Measurements from ENCODE around the gene NTRK2. TPM values are rescaled to one million over a fixed set of nuclear protein-coding genes. Genes with fewer than 3 reads are reported as not detected.

Gene NTRK2
- total and polyA plus RNA-seq, 4 donors, result 0.26 to 1.4 (median 0.56) TPM

DNA sequence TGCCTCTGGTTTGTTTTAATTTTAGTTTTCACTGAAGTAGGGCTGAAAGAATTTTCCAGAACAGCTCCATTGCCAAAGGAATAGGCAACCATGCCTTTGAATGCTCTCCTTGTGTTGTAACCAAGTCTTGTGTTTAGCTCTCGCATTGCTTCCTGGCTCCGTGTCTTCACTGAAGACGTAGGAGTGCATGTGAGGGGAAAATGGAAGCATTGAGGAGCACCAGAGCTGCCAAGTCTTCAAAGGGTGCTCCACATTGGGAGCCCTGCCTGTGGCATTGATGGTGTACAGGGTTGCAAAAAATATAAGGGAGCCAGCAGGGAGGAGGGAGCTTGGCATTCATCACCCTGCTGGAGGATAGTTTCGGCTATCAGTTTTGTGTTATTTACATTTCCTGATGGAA is 86.6 kb downstream of the NTRK2 start:
- Histone ChIP-seq H3K9ac (ENCODE audit: low read depth in 1 of 2, low read length in 2 of 2) (no peak overlapping the region), H3K4me3 (ENCODE audit: low read depth in 1 of 3, low read length in 3 of 3) (no peak overlapping the region), H3K4me1 (ENCODE audit: control insufficient read depth in 4 of 4, insufficient read depth in 4 of 4, low read length in 3 of 4) (no peaks in the 10 kb centered on the region), H3K27ac (ENCODE audit: low read depth in 1 of 2, low read length in 2 of 2) (no peak overlapping the region), H3K27me3 (ENCODE audit: control insufficient read depth in 4 of 4, insufficient read depth in 4 of 4, low read length in 3 of 4) (peaks cover 0 to 7% (median 0%) of the 10 kb centered on the region in 4 donors), H3K9me3 (ENCODE audit: control insufficient read depth in 4 of 4, low read length in 3 of 4) (no peaks in the 10 kb centered on the region), H3K36me3 (ENCODE audit: control insufficient read depth in 4 of 4, insufficient read depth in 3 of 4, low read depth in 1 of 4, low read length in 3 of 4) (no peaks in the 10 kb centered on the region)
- DNase-seq (ENCODE audit: low spot score), result no peak
- TF ChIP-seq REST (IDR thresholded peaks at IDR 0.05), result no peak
- TF ChIP-seq NR2F2 (IDR thresholded peaks at IDR 0.05), result no peak
- no peak for TF ChIP-seq EGR1 (IDR thresholded peaks at IDR 0.05; ENCODE audit: low read depth in 2 of 2)
- TF ChIP-seq ATF3 (IDR thresholded peaks at IDR 0.05), result no peak
- 78% methylated on average over 4 of the region's 4 CpGs for WGBS

GRCh38 chr9:84756731-84757130 is 87.2 kb downstream of the NTRK2 start:
- H3K4me1 ChIP-seq (ENCODE audit: control insufficient read depth in 4 of 4, insufficient read depth in 4 of 4, low read length in 3 of 4), result no peaks in the 10 kb centered on the region
- TF ChIP-seq NR2F2 (IDR thresholded peaks at IDR 0.05) (peak; percentile 50), TAF1 (conservative IDR thresholded peaks at IDR 0.05) (no peak)
- no peaks in the 10 kb centered on the region for H3K9me3 ChIP-seq (ENCODE audit: control insufficient read depth in 4 of 4, low read length in 3 of 4)
- H3K27ac ChIP-seq (ENCODE audit: low read depth in 1 of 2, low read length in 2 of 2), result no peak overlapping the region
- DNase-seq (ENCODE audit: low spot score), result no peak
- H3K4me3 ChIP-seq (ENCODE audit: low read depth in 1 of 3, low read length in 3 of 3), result no peak overlapping the region
- no peak overlapping the region for H3K9ac ChIP-seq (ENCODE audit: low read depth in 1 of 2, low read length in 2 of 2)
- peaks cover 0 to 7% (median 0%) of the 10 kb centered on the region in 4 donors for H3K27me3 ChIP-seq (ENCODE audit: control insufficient read depth in 4 of 4, insufficient read depth in 4 of 4, low read length in 3 of 4)
- 68% methylated on average over 1 of the region's 1 CpG for WGBS
- no peaks in the 10 kb centered on the region for H3K36me3 ChIP-seq (ENCODE audit: control insufficient read depth in 4 of 4, insufficient read depth in 3 of 4, low read depth in 1 of 4, low read length in 3 of 4)

- WGBS, result 73% methylated on average over 1 of the region's 1 CpG
- TF ChIP-seq, protein P1, sequence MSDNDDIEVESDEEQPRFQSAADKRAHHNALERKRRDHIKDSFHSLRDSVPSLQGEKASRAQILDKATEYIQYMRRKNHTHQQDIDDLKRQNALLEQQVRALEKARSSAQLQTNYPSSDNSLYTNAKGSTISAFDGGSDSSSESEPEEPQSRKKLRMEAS (IDR thresholded peaks at IDR 0.05), result no peak
- TF ChIP-seq SP1 (IDR thresholded peaks at IDR 0.05), result no peak
- Histone ChIP-seq H3K9ac (ENCODE audit: low read depth in 1 of 2, low read length in 2 of 2) (no peak overlapping the region), H3K36me3 (ENCODE audit: control insufficient read depth in 4 of 4, insufficient read depth in 3 of 4, low read depth in 1 of 4, low read length in 3 of 4) (no peaks in the 10 kb centered on the region), H3K4me3 (ENCODE audit: low read depth in 1 of 3, low read length in 3 of 3) (no peak overlapping the region), H3K27ac (ENCODE audit: low read depth in 1 of 2, low read length in 2 of 2) (no peak overlapping the region), H3K27me3 (ENCODE audit: control insufficient read depth in 4 of 4, insufficient read depth in 4 of 4, low read length in 3 of 4) (peaks cover 0 to 5% (median 0%) of the 10 kb centered on the region in 4 donors), H3K9me3 (ENCODE audit: control insufficient read depth in 4 of 4, low read length in 3 of 4) (peaks cover 0 to 5% (median 0%) of the 10 kb centered on the region in 4 donors), H3K4me1 (ENCODE audit: control insufficient read depth in 4 of 4, insufficient read depth in 4 of 4, low read length in 3 of 4) (no peaks in the 10 kb centered on the region)
- no peak for DNase-seq (ENCODE audit: low spot score)
Measured at GRCh38 chr9:84758817-84759216, 89.3 kb downstream of the NTRK2 start.

- 64% methylated on average over 2 of the region's 2 CpGs for WGBS
- Histone ChIP-seq H3K9ac (ENCODE audit: low read depth in 1 of 2, low read length in 2 of 2) (no peak overlapping the region), H3K27ac (ENCODE audit: low read depth in 1 of 2, low read length in 2 of 2) (no peak overlapping the region), H3K27me3 (ENCODE audit: control insufficient read depth in 4 of 4, insufficient read depth in 4 of 4, low read length in 3 of 4) (peaks cover 0 to 5% (median 0%) of the 10 kb centered on the region in 4 donors), H3K4me3 (ENCODE audit: low read depth in 1 of 3, low read length in 3 of 3) (no peak overlapping the region), H3K36me3 (ENCODE audit: control insufficient read depth in 4 of 4, insufficient read depth in 3 of 4, low read depth in 1 of 4, low read length in 3 of 4) (no peaks in the 10 kb centered on the region), H3K9me3 (ENCODE audit: control insufficient read depth in 4 of 4, low read length in 3 of 4) (peaks cover 0 to 5% (median 0%) of the 10 kb centered on the region in 4 donors), H3K4me1 (ENCODE audit: control insufficient read depth in 4 of 4, insufficient read depth in 4 of 4, low read length in 3 of 4) (no peaks in the 10 kb centered on the region)
- no peak for DNase-seq (ENCODE audit: low spot score)
- no peak for TF ChIP-seq JUND (IDR thresholded peaks at IDR 0.05)
- no peak for TF ChIP-seq RAD21 (IDR thresholded peaks at IDR 0.05)
- TF ChIP-seq SP1 (IDR thresholded peaks at IDR 0.05), result no peak
- TF ChIP-seq GABPA (IDR thresholded peaks at IDR 0.05 in 1 of 2, conservative IDR thresholded peaks at IDR 0.05 in 1 of 2), result no peak
- TF ChIP-seq HNF4G (IDR thresholded peaks at IDR 0.05), result no peak
Measured at GRCh38 chr9:84759300-84759750, 89.8 kb downstream of the NTRK2 start.
